COR-L47 (cell line): ENCODE results near the gene PLSCR1.
"Not testable (repeated sequence)": the region's sequence is repeated elsewhere in the genome, so short reads cannot be mapped to it uniquely, and the experiment has no call there.

ENCODE experiments used
- DNase-seq: peaks from one replicate; lab custom pipeline; 2025; lab: John Stamatoyannopoulos, UW

The PLSCR1 gene

DNA sequence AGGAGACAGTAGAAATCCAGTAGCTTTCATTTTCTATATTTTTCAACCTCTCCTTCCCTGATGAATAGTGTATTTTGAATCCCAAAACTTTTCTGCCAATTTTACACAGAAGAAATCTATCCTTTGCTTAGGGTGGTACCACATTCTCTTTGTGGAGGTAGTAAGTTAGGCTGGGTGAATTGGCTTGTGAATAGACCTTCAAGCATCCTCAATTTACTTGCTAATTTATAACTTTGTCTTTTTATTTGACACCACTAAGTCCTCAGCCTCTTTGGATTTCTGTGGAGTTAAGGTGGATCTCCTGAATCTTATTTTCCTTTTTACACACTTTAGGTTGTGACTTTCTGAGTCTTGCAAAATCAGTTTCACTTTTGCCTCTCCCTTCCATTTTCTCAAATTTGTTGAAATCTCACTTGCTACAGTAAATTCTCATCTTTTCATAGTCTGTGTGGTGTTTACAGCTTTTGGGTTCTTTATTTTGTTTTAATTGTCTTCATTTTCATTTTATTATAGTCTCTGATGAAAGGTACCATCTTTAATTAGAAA is 5.7 kb upstream of the PLSCR1 start:
- DNase-seq = no peak

DNA sequence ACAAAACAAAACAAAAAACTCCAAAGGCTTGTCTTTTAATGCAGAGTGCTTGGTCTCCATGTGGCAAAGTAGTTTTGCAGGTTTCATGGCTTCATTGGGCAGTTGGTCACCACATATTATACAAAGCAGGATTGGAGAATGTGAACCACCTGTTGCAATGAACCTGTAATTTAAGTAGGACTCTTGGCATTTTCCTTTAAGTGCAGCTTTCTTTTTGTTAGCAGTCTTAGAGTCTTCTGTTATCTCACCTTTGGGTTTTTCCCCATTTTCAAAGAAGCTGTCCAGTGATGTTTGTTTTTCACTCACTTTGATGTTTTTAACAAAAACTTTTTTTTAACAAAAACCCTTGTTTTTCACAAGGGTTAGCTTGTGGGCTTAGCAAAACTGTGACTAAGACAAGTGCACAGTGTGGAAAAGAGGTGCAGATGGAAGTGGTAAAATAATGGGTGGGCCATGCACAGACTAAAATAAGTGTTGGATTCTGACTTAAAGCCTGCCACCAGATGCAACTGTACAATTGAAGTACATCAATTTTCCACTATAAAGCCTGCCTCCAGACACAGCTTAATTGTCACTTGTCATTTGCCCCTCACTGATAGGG is 2.9 kb upstream of the PLSCR1 start:
- DNase-seq = no peak

DNA sequence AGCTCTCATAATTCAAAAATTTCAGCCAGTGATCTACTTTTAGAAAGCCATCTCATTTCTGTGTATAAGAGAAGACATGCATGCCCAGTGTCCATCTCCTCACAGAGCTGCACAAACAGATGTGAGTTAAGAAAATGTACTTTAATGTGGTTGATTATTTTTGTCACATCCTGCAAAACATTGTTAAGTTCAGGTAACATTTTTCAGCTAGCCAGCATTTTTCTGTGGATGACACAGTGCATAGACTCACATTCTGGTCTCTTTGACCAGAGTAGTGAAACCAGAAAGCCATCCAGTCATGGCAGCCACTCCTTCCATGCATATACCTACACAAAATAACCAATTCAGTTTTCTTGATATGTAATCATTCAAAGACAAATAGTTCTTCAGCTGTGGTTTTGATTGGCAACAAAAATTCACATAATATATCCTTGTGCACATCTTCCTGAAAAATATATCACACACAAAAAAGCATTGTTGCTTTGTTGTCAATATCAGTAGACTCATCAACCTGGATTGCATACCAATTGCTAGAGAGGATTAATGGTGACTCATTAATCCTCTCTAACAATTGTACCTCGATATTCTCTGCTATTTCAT is 2.1 kb upstream of the PLSCR1 start:
- DNase-seq = no peak

DNA sequence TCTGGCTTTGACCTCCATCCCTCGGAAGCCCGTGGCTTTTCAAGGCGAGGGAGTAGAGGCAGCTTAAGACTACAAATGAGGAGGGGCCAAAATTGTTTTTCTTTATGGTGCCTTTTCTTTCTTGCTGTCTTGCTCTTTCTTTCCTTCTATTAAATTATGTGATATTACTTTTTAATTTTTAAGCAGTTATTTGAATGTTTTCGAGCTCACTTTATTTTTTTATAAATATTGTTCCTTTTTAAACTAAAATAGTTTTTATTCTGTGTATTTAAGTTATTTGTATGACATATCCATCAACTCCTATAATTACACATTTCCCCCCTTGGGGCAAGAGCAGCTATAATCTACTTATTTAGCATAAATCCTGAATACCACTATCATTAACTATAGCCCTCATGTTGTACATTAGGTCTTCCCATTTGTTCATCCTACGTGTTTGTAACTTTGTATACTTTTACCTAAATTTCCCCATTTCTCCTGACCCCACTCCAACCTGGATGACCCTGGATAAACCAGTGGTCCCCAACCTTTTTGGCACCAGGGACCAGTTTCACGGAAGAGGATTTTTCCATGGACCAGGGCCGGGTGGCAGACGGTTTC is 622 bp upstream of the PLSCR1 start:
- DNase-seq = no peak

DNA sequence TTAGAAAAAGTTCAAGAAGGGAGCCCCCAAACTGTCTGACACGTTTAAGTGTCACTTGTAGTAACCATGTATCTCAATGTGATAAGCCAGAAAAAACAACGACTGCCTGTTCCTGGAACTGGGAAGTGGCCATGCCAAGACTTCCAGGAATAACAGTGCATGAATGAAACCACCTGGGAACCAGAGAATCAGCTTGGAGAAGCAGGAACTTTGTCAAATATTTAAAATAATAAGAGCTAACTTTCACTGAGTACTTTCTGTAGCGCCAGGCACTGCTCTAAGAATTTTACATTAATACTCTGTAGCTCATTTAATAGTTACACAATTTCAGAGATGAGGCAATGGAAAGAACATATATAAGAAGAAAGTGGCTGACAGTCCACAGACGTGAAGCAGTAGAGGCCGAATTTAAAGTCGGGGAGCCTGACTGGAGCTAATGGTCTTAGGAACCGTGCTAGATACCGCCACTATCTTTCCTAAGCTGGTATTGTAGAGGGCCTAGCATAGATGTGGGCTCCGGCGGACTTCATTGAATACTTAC is 876 bp downstream of the PLSCR1 start:
- DNase-seq = no peak

DNA sequence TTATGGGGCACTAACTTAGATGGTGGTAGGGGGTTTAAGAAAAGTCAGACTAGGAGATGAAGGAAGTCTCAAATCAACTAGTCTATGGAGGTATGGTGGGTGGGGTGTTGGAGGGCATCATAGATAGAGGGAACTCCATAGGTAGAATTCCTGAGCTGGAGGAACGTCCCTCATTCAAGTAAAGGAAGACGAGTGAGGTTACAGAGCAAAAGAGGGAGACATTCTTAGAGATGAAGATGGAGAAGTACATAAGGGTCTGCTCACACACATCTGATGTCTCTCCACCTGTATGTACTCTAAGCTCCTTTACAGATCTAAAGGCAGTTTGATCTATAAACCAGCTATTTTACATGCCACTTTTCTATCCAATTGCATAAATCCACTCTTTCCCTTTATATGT is 1.4 kb downstream of the PLSCR1 start:
- DNase-seq = no peak

DNA sequence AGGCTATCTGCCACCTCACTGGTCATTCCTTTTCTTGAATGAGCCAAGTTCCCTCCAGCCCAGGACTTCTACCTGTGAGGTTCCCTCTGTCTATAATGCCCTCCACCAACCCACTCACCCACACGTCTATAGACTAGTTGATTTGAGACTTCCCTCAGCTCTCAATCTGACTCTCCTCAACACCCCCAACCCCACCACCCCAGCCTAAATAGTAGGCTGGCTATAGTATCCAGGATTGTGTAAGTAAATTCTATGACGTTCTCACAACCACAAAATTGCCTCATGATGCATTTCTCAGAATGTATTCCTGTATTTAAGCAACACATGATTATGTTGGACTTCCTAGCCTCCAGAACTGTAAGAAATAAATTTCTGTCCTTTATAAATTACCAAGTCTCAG is 2.2 kb downstream of the PLSCR1 start:
- no peak for DNase-seq

DNA sequence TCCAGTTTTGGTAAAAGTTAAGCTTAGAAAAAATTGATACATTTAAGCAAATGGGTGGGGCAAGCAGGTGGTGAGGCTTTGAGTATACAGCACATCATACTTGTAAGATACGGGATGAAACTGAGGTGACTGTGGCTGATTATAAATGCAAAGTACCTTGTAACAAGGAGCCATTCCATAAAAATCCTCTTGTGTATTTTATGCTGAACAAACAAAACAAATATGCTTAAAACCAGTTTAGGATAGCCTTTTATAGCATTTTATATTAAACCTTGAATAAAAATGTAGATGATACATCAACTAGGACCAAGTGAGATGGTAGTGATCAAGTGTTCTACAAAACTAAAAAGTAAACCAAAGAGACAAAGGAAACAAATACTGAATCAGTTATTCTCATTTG is 3.4 kb downstream of the PLSCR1 start:
- no peak for DNase-seq

DNA sequence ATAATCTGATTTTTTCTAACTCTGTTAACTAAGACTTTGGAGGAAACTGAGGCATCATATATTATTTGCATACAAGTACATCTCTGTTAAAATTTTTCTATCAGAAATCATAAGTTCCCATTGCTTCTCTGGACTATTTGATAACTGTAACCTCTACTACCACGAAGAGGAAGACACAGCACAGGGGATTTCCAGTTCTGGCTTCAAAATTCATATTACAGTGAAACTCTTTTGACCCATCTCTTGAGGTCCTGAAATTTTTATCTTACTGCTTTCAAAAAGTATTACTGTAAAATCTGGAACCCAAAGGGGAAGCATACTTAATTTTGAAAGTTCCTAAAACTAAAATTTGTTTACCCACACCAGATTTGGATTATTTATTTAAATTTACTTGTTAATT is 4.2 kb downstream of the PLSCR1 start:
- DNase-seq = no peak

DNA sequence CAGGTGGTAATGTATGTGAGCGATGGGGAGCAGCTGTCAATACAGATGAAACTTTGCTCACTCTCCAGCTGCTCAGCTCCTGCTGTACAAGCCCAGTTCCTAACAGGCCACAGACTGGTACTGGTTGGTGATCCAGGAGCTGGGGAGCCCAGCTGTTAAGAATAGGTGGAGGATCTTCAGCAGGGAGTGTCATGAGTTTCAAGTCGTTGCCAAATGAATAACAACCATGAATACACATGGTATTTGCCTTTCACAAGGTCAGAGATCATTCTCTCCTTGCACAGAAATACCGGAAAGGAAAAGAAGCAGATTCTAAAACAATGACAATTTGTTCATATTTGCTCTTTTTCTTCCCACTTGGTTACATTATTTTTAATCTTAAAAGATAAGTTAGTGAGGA is 5.1 kb downstream of the PLSCR1 start:
- DNase-seq = no peak

DNA sequence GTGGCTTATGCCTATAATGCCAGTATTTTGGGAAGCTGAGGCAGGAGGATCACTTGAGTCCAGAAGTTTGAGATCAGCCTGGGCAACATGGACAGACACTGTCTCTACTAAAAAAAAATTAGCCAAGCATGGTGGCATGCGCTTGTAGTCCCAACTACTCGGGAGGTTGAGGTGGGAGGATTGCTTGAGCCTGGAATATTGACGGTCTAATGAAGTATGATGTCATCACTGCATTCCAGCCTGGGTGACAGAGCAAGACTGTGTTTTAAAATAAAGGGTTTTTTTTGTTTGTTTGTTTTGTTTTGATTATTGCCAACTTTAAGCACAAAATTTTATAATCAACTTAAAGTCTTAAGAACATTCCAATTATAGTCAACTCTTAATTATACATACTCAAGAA is 6.8 kb downstream of the PLSCR1 start:
- DNase-seq = no peak

DNA sequence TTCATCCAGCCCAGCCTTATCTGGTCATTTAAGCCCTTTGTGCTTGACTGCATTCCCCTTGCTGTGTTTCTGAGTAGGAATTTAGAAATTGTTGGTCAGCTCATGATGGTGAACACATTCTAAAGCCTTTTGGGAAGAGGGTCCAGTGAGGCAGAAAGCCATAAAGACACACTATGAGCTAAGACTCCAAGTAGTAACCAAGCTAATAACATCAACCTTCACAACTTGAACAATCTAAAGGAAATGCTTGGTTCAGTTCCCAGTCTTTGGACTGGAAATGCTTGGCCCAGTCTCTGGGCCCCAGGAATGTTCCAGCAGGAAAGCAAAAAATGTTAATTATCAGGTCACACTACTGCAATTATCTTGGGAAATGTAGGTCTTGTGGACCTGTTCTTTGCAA is 7.7 kb downstream of the PLSCR1 start:
- no peak for DNase-seq

DNA sequence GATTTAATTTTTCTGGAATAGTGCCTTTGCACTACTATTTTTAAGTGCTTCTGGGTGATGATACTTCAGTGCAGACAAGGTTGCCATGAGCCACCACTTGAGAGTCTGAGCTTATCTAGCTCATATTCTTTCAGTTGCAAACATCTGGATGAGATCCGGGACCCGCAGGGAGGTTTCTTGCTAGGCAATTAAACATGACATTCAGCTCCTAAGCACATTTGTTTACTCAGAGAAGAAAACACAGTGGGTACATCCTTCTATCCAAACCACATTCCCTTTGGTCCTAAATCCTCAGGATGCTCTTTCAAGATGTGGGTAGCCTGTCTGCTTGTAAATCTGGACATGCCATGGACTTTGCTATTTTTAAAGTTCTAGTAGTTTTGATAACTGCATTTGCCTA is 12.0 kb downstream of the PLSCR1 start:
- no peak for DNase-seq

DNA sequence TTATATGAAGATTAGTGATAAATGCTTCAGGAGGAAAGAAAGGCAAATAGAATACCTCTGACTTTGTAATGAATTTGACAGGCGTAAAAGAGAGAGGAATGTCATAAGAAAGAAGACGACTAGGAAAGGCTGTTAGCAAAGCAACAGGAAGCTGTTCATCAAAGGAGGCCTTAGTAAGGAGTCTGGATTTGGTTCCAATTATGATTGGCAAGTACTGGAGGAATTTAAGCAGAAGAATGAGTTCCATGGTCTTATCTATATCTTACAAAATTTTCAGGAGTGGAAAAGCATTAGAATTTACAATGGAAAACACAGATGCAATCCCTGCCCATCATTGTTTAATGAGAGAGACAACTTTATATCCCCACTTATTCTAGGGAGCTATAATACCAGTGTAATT is 13.8 kb downstream of the PLSCR1 start:
- DNase-seq = no peak

DNA sequence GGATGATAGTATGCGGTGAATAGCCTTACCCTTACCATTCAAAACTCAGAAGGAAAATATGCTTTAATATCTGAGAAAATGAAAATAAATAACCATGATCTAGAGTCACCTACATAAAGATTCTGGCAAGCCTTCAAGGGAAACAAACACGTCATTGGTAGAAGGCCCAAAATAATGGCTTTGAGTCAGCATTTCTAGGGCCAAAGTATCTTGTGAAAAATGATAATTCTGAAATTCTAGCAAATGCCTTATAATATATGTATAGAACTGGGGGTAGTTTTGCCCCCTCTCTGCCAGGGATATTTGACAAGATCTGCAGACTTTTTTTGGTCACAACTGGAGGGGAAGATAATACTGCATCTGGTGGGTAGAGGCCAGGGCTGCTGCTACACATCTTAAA is 15.4 kb downstream of the PLSCR1 start:
- no peak for DNase-seq

DNA sequence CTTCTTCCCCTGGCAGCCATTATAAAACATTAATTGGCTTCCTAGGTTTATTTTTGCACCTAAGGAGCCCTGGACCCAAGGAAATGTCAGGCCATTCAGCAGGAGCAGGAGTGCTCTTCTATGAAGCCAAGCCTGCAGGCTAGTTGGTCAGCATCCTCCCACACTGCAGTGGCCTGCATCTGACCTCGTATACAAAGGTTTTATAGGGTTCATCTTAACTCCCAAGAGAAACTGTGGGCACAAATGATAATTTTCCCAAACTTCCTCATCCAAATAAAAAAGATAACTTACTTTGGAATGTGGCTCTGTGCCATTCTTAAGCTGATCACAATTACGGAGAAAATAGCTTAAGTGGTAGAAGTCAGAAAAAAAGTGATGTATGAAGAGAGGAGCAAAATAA is 19.4 kb downstream of the PLSCR1 start:
- DNase-seq = no peak

DNA sequence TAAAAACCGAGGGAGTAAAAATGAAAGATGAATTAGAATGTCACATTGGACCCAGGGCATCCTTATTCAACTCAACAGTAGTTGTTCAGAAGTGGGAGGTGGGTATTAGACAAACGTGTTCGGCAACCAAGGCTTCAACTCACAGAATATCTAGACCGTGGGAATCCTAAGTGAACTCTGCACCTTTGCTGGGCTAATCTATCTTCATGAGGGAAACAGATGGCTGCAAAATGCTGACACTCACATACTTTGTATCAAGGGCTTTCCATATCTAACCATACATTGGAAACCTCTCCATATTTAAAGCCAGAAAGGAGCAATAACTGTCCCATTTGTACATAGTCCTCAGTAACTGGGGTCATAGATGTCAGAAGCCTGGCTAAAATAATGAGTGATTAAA is 20.9 kb downstream of the PLSCR1 start:
- no peak for DNase-seq

DNA sequence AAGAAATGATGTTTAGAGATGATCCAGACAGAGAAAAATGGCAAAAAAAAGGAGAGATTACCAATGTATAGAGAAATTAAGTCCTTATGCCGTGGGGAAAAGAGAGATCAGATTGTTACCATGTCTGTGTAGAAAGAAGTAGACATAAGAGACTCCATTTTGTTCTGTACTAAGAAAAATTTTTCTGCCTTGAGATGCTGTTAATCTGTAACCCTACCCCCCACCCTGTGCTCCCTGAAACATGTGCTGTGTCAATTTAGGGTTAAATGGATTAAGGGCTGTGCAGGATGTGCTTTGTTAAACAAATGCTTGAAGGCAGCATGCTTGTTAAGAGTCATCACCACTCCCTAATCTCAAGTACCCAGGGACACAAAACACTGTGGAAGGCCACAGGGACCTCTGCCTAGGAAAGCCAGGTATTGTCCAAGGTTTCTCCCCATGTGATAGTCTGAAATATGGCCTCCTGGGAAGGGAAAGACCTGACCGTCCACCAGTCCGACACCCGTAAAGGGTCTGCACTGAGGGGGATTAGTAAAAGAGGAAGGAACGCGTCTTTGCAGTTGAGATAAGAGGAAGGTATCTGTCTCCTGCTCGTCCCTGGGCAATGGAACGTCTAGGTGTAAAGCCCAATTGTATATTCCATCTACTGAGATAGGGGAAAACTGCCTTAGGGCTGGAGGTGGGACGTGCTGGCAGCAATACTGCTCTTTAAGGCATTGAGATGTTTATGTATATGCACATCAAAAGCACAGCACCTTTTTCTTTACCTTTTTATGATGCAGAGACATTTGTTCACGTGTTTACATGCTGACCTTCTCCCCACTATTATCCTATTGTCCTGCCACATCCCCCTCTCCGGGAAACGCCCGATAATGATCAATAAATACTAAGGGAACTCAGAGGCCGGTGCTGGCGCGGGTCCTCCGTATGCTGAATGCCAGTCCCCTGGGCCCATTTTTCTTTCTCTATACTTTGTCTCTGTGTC is 21.9 kb downstream of the PLSCR1 start:
- not testable (repeated sequence) for DNase-seq

DNA sequence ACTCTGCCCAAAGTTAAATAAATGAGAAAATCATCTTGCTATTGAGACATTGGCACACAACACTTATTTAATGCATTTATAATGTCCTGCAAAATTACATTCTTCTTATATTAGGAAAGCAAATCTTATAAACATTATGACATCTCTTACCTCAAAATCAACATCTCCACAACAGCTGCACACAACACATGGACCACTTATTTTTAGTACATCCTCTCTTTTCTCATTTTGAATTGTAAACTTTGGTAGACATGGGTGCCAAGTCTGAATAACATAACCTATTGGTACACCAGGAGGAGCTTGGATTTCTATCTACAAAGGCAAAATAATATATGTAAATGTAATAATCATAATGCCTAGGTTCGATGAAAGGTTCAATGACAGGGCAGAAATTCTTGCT is 23.0 kb downstream of the PLSCR1 start:
- DNase-seq = no peak

DNA sequence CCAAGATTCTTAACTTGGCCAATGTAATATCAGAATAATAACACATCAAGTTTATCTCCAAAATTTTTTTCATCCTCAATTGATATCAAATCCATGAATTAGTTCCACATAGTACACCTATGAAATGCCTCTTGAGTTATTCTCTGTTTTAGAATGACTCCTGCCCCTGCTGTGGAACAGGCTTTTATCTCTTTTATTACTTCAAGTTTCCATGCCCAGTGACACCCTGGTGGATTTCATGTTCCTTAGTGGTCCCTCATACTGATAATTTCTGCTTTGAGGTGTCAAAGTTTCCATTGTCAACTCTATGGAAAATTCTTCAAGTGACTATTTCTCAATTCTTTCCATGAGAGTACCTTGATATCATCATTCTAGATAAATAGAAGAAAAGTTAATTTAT is 24.6 kb downstream of the PLSCR1 start:
- DNase-seq = no peak

DNA sequence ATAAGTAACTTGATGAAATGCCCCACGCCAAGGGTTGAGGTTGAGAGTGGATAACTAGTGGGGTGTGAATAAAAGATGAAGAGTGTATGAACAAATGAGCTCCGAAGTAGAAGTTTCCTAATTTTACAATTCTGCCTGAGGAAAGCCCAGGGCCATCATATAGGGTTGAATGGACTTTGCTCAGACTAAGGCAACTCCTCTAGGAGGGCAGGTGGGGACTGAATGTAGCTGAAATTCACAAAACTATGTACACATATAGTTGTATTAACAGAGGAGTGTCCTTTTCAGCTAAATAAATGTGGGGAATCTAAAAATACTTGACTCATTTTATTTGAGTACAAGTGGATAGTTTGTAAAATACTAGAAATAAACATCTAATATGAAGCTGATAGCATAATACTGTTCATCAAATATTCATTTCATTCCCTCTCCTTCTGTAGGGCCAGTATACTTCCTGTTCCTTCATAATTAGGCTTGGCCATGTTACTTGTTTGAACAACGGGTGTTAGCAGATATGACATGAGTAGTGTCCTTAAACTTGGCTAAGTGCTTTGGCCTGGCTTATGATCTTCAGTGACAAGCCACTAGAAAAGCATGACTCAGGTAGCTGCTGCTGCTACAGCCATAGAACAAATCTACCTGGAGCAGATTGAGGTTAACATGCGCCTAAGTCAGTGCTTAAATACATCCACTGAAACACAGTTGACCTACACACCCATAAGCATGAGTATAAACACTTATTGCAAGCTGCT is 26.5 kb downstream of the PLSCR1 start:
- no peak for DNase-seq
